Liver (tissue), 9 donors: ENCODE data around the gene RNF220. TPM values are rescaled to one million over a fixed set of nuclear protein-coding genes. Genes with fewer than 3 reads are reported as not detected.
A peak's percentile ranks its signal among the peaks of the same experiment; 100 is the strongest.

Experiments used
- DNase-seq: peaks from one replicate; pipeline ENCODE4 v3.0.0-alpha.2; 2017; ENCODE audit warnings: low spot score
- H3K27ac ChIP-seq, 2 donors: one replicate each; pipeline ENCODE4 v1.7.0; 2013; ENCODE audit warnings: inconsistent platforms in 2 of 2, low read length in 2 of 2, control low read depth in 1 of 2, low read depth in 1 of 2, mild to moderate bottlenecking in 1 of 2
- H3K27me3 ChIP-seq, 4 donors: one replicate each; pipeline versions ENCODE4 v1.6.1 to v1.7.0; 2013; ENCODE audit warnings: low read length in 3 of 4, inconsistent platforms in 1 of 4, mild to moderate bottlenecking in 1 of 4, moderate library complexity in 1 of 4; ENCODE audit not compliant: control insufficient read depth in 4 of 4, insufficient read depth in 4 of 4
- H3K36me3 ChIP-seq, 4 donors: one replicate each; pipeline versions ENCODE4 v1.6.1 to v1.7.0; 2013; ENCODE audit warnings: low read length in 3 of 4, mild to moderate bottlenecking in 3 of 4, low read depth in 1 of 4, moderate library complexity in 1 of 4; ENCODE audit not compliant: control insufficient read depth in 4 of 4, insufficient read depth in 3 of 4
- H3K4me1 ChIP-seq, 4 donors: one replicate each; pipeline versions ENCODE4 v1.6.1 to v1.7.0; 2013; ENCODE audit warnings: low read length in 3 of 4, mild to moderate bottlenecking in 3 of 4, moderate library complexity in 1 of 4; ENCODE audit not compliant: control insufficient read depth in 4 of 4, insufficient read depth in 4 of 4
- H3K4me3 ChIP-seq, 3 donors: one replicate each; pipeline versions ENCODE4 v1.6.1 to v1.7.0; 2013; ENCODE audit warnings: low read length in 3 of 3, control low read depth in 1 of 3, low read depth in 1 of 3, mild to moderate bottlenecking in 1 of 3
- H3K9ac ChIP-seq, 2 donors: one replicate each; pipeline ENCODE4 v1.7.0; 2013; ENCODE audit warnings: low read length in 2 of 2, mild to moderate bottlenecking in 2 of 2, moderate library complexity in 2 of 2, control low read depth in 1 of 2, low read depth in 1 of 2
- H3K9me3 ChIP-seq, 4 donors: one replicate each; pipeline versions ENCODE4 v1.6.1 to v1.7.0; 2013; ENCODE audit warnings: low read length in 3 of 4; ENCODE audit not compliant: control insufficient read depth in 4 of 4
- CTCF ChIP-seq: fragments of 150-350 bp; IDR thresholded peaks from 2 replicates; pipeline ENCODE4 v1.5.1; 2017; ENCODE audit warnings: improper control_type of control experiment, low read depth, low read length; ENCODE audit not compliant: missing input control
- EGR1 ChIP-seq, 2 donors: IDR thresholded peaks; 2 replicates each; pipeline ENCODE4 v1.6.1; 2016 to 2018; ENCODE audit warnings: antibody characterized with exemption in 2 of 2, low read depth in 2 of 2
- FOXA1 ChIP-seq: IDR thresholded peaks from 2 replicates; pipeline ENCODE4 v1.6.1; 2016; ENCODE audit warnings: antibody characterized with exemption
- FOXA2 ChIP-seq: IDR thresholded peaks from 2 replicates; pipeline ENCODE4 v1.6.1; 2016; ENCODE audit warnings: antibody characterized with exemption
- GABPA ChIP-seq, 2 donors: IDR thresholded peaks in 1 of 2; conservative IDR thresholded peaks in 1 of 2; 2 replicates each; pipeline ENCODE4 v1.6.1; 2016; ENCODE audit warnings: antibody characterized with exemption in 2 of 2, mild to moderate bottlenecking in 1 of 2, moderate library complexity in 1 of 2
- HNF4A ChIP-seq, 2 donors: conservative IDR thresholded peaks; 2 replicates each; pipeline ENCODE4 v1.6.1; 2016; ENCODE audit warnings: antibody characterized with exemption in 2 of 2, mild to moderate bottlenecking in 2 of 2
- HNF4G ChIP-seq: IDR thresholded peaks from 2 replicates; pipeline ENCODE4 v1.6.1; 2016; ENCODE audit warnings: antibody characterized with exemption
- JUND ChIP-seq, 2 donors: IDR thresholded peaks; 2 replicates each; pipeline ENCODE4 v1.6.1; 2016; ENCODE audit warnings: antibody characterized with exemption in 2 of 2
- NR2F2 ChIP-seq: IDR thresholded peaks from 2 replicates; pipeline ENCODE4 v1.6.1; 2016; ENCODE audit warnings: antibody characterized with exemption
- RAD21 ChIP-seq, 2 donors: IDR thresholded peaks; 2 replicates each; pipeline ENCODE4 v1.6.1; 2016; ENCODE audit warnings: antibody characterized with exemption in 2 of 2, mild to moderate bottlenecking in 2 of 2
- SP1 ChIP-seq: IDR thresholded peaks from 2 replicates; pipeline ENCODE4 v1.6.1; 2018; ENCODE audit warnings: antibody characterized with exemption, mild to moderate bottlenecking
- TAF1 ChIP-seq: conservative IDR thresholded peaks from 2 replicates; pipeline ENCODE4 v1.6.1; 2016; ENCODE audit warnings: antibody characterized with exemption, mild to moderate bottlenecking
- ZBTB33 ChIP-seq: IDR thresholded peaks from 2 replicates; pipeline ENCODE4 v1.6.1; 2016; ENCODE audit warnings: antibody characterized with exemption
- WGBS: extraction: QIAGEN DNeasy Blood & Tissue Kit; methylation state at CpG from one replicate; pipeline ENCODE4 v1.1.7; 2013; 5-methylcytosine and 5-hydroxymethylcytosine counted together
- polyA plus RNA-seq, 2 donors: library from polyadenylated mRNA; stranded (reverse) in 1 of 2; unstranded in 1 of 2; fragments of 200-250 nt in 1 of 2; fragments of >200 nt in 1 of 2; fragmentation: Nextera tagmentation in 1 of 2; extraction: Ambion mirVana in 1 of 2; gene quantifications; one replicate each; pipeline versions ENCODE4 v1.2.1 to v1.2.3, GENCODE V29; 2013 to 2015
- total RNA-seq, 2 donors: library from RNA; depleted of rRNA; stranded (reverse); fragments of >200 nt; gene quantifications; one replicate each; pipeline ENCODE4 v1.2.3, GENCODE V29; 2014
- TF ChIP-seq, protein P1 (sequence below): IDR thresholded peaks from 2 replicates; pipeline ENCODE4 v1.6.1; 2016; ENCODE audit warnings: antibody characterized with exemption
- TF ChIP-seq, protein P2 (sequence below): IDR thresholded peaks from 2 replicates; pipeline ENCODE4 v1.6.1; 2016; ENCODE audit warnings: antibody characterized with exemption
- donor health status: healthy.
- donor health status: healthy.
- donor health status: healthy.
- donor health status: healthy.
- donor health status: healthy.

The RNF220 gene
- total and polyA plus RNA-seq, 4 donors = 18.2 to 35.8 (median 26.1) TPM

GRCh38 chr1:44646261-44647110 is 241.4 kb downstream of the RNF220 start:
- no peaks in the 10 kb centered on the region for H3K27me3 ChIP-seq
- H3K9me3 ChIP-seq = no peaks in the 10 kb centered on the region
- peaks cover 7 to 59% (median 32%) of the 10 kb centered on the region in 4 donors for H3K4me1 ChIP-seq
- 91% methylated on average over 28 of the region's 28 CpGs for WGBS
- no peak for TF ChIP-seq GABPA (IDR thresholded peaks at IDR 0.05 in 1 of 2, conservative IDR thresholded peaks at IDR 0.05 in 1 of 2)
- no peak for TF ChIP-seq HNF4G
- TF ChIP-seq SP1 = no peak
- H3K9ac ChIP-seq = no peak overlapping the region
- peak overlapping the region; percentile 76 to 77 for H3K27ac ChIP-seq
- DNase-seq = no peak
- H3K4me3 ChIP-seq = no peak overlapping the region
- peaks cover 7 to 50% (median 14%) of the 10 kb centered on the region in 4 donors for H3K36me3 ChIP-seq

GRCh38 chr1:44647896-44648295 is 242.8 kb downstream of the RNF220 start:
- no peaks in the 10 kb centered on the region for H3K27me3 ChIP-seq
- WGBS = 86% methylated on average over 2 of the region's 2 CpGs
- no peak overlapping the region for H3K4me3 ChIP-seq
- no peak overlapping the region for H3K27ac ChIP-seq
- peaks cover 5 to 50% (median 32%) of the 10 kb centered on the region in 4 donors for H3K4me1 ChIP-seq
- H3K9me3 ChIP-seq = no peaks in the 10 kb centered on the region
- peaks cover 4 to 43% (median 11%) of the 10 kb centered on the region in 4 donors for H3K36me3 ChIP-seq
- no peak overlapping the region for H3K9ac ChIP-seq
- TF ChIP-seq JUND (IDR thresholded peaks at IDR 0.05) (no peak), TAF1 (no peak), RAD21 (IDR thresholded peaks at IDR 0.05) (no peak), EGR1 (IDR thresholded peaks at IDR 0.05; ENCODE audit: low read depth in 2 of 2) (no peak), ZBTB33 (no peak), HNF4G (no peak), FOXA2 (no peak), NR2F2 (no peak), FOXA1 (no peak), SP1 (no peak), HNF4A (conservative IDR thresholded peaks at IDR 0.05) (no peak)
- TF ChIP-seq, protein P1, sequence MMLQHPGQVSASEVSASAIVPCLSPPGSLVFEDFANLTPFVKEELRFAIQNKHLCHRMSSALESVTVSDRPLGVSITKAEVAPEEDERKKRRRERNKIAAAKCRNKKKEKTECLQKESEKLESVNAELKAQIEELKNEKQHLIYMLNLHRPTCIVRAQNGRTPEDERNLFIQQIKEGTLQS = no peak
- TF ChIP-seq, protein P2, sequence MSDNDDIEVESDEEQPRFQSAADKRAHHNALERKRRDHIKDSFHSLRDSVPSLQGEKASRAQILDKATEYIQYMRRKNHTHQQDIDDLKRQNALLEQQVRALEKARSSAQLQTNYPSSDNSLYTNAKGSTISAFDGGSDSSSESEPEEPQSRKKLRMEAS = no peak
- DNase-seq = no peak

GRCh38 chr1:44648529-44649250 is 243.6 kb downstream of the RNF220 start:
- no peak overlapping the region for H3K9ac ChIP-seq
- H3K9me3 ChIP-seq = no peaks in the 10 kb centered on the region
- H3K27me3 ChIP-seq = no peaks in the 10 kb centered on the region
- H3K36me3 ChIP-seq = peaks cover 4 to 43% (median 11%) of the 10 kb centered on the region in 4 donors
- no peak for TF ChIP-seq CTCF
- no peak for TF ChIP-seq JUND (IDR thresholded peaks at IDR 0.05)
- no peak for TF ChIP-seq TAF1
- no peak for TF ChIP-seq SP1
- TF ChIP-seq HNF4G = no peak
- H3K4me3 ChIP-seq = no peak overlapping the region
- no peak overlapping the region for H3K27ac ChIP-seq
- DNase-seq = no peak
- H3K4me1 ChIP-seq = peaks cover 4 to 42% (median 25%) of the 10 kb centered on the region in 4 donors
- WGBS = 91% methylated on average over 13 of the region's 13 CpGs
